ENCODE results near the gene ATG2A.

DNA sequence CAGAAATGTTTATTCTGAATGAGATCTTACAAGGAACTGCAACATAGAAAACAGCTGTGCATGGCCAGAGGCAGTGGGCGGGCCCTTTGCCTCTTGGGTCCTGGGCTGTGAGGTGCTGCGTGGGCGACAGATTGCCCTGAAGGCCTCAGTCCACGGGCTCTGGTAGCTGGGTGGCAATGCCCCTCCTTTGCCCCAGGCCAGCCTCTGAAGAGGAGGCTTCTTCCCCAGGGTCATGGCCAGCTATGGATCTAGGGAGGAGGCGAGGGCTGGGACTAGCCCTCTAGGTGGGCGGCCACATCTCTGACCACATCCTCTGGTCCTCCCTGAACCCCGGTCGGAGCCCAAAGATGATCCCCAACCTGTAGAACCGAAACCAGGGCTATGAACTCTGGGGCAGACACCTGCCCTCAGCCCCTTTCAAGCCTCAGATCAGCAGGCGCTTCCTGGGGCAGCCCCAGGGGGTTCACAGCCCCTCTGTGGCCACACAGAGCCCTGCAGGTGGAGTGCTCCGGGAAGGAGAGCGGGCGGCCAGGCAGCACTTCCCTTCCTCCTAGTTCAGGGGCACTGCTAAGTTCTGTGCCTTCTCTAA lies 65.9 kb downstream of the ATG2A start:
- TF ChIP-seq, protein P1, sequence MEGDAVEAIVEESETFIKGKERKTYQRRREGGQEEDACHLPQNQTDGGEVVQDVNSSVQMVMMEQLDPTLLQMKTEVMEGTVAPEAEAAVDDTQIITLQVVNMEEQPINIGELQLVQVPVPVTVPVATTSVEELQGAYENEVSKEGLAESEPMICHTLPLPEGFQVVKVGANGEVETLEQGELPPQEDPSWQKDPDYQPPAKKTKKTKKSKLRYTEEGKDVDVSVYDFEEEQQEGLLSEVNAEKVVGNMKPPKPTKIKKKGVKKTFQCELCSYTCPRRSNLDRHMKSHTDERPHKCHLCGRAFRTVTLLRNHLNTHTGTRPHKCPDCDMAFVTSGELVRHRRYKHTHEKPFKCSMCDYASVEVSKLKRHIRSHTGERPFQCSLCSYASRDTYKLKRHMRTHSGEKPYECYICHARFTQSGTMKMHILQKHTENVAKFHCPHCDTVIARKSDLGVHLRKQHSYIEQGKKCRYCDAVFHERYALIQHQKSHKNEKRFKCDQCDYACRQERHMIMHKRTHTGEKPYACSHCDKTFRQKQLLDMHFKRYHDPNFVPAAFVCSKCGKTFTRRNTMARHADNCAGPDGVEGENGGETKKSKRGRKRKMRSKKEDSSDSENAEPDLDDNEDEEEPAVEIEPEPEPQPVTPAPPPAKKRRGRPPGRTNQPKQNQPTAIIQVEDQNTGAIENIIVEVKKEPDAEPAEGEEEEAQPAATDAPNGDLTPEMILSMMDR (IDR thresholded peaks at IDR 0.05) = no peak
- TF ChIP-seq EZH2 (IDR thresholded peaks at IDR 0.05) = no peak
